Activated CD4-positive, alpha-beta T cell treated with anti-CD3 and anti-CD28 coated beads, Interleukin-2, amount 50 U/mL, for 48 hours (primary cell): ENCODE data around the gene RASGRP4.
A peak's percentile ranks its signal among the peaks of the same experiment; 100 is the strongest.

ENCODE experiments used
- DNase-seq, 2 experiments: peaks; one replicate each; pipeline ENCODE4 v3.0.0-alpha.2; 2020

RASGRP4 gene

DNA sequence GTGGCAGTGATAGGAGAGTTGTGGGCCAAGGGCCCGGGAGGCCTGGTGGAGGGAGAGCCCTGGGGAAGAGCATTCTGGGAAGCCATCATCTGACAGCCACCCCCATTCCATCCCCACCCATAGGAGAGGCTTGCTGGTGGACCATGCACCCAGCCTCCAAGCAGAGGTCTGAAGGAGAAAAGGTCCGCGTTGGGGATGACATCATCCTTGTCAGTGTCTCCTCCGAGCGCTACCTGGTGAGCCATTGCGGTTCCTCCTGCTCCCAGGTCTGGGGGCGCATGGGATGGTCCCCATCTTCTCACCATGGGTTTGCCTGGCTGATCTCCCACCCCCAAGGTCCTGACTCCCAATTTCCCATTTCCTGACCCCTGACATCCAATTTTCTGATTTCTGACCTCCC, 18.0 kb upstream of the RASGRP4 start:
- no peak for DNase-seq

DNA sequence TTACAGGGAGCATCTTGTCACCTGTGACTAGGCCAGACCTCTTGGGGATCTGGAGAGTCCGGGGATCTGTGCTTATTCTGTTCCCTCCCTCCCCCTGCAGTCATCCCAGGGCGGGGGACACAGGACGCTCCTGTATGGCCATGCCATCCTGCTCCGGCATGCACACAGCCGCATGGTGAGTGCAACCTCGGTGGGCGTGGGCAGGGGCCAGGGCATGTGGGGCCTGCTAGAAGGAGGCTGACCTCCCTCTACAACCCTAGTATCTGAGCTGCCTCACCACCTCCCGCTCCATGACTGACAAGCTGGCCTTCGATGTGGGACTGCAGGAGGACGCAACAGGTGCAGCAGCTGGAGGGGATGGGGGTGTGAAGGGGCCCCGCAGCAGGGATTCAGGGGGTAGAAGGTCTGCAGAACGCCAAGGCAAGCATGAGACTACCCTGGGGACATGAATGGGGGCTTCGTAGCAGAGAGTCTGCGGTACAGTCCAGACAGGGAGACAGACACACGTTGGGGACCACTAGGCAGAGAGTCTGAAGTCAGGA, 17.5 kb upstream of the RASGRP4 start:
- no peak for DNase-seq

- no peak for DNase-seq
Measured at GRCh38 chr19:38442736-38443135, 16.7 kb upstream of the RASGRP4 start.

GRCh38 chr19:38441657-38442348, 15.8 kb upstream of the RASGRP4 start:
- DNase-seq, result peak in 1 of 2 experiments; percentile 10

- DNase-seq, result no peak
Measured at GRCh38 chr19:38440592-38440991, 14.6 kb upstream of the RASGRP4 start.

DNA sequence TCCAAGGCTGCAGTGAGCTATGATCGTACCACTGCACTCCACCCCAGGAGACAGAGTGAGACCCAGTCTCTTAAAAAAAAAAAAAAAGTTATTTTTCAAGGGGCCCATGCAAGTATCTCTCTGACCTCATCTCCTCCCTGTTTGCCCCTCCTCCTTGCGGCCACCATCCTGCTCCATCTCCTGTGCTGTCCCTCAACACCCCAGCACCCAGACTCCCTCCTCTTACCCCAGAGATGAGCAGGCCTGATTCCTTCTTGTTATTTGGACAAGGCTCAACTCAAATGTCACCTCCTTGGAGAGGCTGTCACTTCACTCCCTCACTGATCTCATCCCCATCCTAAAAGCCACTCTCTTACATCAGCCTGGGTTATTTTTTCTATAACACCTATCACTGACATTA, 11.9 kb upstream of the RASGRP4 start:
- DNase-seq, result no peak

DNA sequence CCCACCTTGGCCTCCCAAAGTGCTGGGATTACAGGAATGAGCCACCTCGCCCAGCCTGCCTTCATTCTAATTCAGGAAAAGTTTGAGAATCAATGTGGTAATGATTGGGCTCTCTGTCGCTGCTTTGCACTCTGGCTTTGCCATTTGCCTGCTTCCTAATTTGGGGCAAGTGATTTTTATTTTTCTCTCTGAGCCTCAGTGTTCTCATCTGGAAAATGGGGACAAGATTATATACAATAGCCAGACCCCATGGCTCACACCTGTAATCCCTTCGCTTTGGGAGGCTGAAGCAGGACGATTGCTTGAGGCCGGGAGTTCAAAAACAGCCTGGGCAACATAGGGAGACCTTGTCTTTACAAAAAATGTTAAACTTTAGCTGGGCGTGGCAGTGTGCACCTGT, 11.3 kb upstream of the RASGRP4 start:
- DNase-seq, result no peak

GRCh38 chr19:38434549-38435051, 8.6 kb upstream of the RASGRP4 start:
- DNase-seq, result no peak

DNA sequence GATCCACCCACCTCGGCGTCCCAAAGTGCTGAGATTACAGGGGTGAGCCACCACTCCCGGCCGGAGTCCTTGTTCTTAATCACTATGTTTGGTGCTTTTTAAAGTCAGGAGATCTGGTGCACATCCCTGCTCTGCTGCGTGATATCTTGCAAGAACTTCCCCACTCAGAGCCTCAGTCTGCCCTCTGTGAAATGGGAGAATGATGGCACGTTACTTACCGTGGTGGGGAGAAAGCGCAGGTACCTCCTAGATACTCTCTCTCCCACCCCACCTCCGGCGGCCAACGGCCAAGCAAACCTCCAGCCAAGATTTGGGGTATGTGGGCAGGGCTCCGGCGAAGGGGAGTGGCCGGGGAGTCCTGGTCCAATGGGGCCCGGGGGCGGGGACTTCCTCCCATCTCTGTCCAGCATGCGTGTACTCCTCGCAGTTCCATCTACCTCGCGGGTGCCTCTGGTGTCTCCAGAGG, 7.3 kb upstream of the RASGRP4 start, which contains the start of gene RYR1:
RYR1 (plus strand) TSS at position 424 of the 466 bp plus-strand sequence. CDS start 139 bp downstream, outside the sequence.
- peak; percentile 74 to 83 for DNase-seq

DNA sequence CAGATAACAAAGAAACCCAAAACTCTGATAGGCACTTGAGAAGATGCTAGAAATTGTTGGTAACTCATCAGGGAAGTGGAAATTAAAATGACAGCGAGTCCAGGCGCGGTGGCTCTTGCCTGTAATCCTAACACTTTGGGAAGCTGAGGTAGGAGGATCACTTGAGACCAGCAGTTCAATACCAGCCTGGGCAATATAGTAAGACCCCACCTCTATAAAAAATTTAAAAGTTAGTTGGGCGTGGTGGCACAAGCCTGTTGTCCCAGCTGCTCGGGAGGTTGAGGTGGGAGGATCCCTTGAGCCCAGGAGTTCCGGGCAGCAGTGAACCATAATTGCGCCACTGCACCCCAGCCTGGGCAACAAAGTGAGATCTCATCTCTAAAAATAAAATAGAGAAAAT, 4.9 kb upstream of the RASGRP4 start:
- no peak for DNase-seq

DNA sequence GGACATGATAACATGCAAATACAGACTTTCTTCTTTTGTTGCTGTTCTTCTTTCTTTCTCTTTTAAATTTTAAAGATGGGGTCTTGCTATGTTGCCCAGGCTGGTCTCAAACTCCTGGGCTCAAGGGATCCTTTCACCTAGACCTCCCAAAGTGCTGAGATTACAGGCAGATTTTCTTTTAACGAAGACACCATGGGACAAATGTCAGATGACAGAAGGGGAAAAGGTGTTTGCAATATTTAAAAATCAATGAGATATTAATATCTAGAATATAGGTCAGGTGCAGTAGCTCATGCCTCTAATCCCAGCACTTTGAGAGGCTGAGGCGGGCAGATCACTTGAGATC, 3.8 kb upstream of the RASGRP4 start:
- no peak for DNase-seq

GRCh38 chr19:38429055-38429810, 3.2 kb upstream of the RASGRP4 start:
- DNase-seq, result peak; percentile 55 to 61

- peak; percentile 64 to 78 for DNase-seq
Measured at GRCh38 chr19:38427035-38427677, 1.1 kb upstream of the RASGRP4 start.

- DNase-seq, result no peak
Measured at GRCh38 chr19:38425222-38425809, 703 bp downstream of the RASGRP4 start.

GRCh38 chr19:38424272-38424671, 1.7 kb downstream of the RASGRP4 start:
- DNase-seq, result no peak

GRCh38 chr19:38422438-38422837, 3.6 kb downstream of the RASGRP4 start:
- DNase-seq, result no peak

DNA sequence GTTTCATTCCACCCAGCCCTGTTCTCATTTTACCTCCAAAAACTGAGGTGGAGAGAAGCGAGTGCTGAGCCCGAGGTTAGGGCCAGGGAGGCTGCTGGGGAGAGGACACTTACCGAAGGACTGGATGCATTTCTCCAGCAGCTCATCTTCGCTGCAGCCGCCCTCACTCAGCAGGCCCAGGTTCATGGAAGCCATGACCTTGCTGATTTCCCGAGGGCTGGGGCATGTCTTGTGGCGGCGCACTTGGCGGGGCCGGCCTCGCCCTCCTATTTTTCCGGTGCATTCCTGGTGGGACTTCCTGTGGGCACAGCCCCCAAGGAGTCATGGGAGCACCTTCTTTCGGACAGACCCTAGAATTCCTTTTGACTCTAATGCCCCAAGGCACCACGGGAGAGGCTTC, 4.2 kb downstream of the RASGRP4 start:
- no peak for DNase-seq

GRCh38 chr19:38420935-38421334, 5.1 kb downstream of the RASGRP4 start:
- DNase-seq, result no peak

- DNase-seq, result peak; percentile 74 to 82
Measured at GRCh38 chr19:38417544-38418506, 8.2 kb downstream of the RASGRP4 start.

- DNase-seq, result no peak
Measured at GRCh38 chr19:38417146-38417543, 8.9 kb downstream of the RASGRP4 start.

- no peak for DNase-seq
Measured at GRCh38 chr19:38413416-38413815, 12.6 kb downstream of the RASGRP4 start.

DNA sequence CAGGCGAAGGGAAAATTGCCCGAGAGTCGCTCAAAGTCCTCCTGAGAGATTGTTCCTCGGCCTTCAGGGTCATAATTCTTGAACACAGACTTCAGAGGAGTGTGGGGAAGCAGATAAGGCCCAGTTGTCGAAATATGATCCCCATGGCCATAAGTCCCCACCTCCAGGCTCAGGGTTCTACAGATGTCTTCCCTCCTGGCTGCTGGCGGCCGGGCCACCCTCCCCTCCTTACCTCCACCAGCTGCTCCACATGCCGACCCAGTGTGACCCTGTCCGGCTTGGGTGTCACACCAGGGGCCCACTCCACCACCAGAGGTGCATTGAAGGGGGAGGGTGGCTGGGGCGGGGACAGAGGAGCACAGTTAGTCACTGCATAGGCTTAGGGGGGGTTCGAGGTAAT, 13.1 kb downstream of the RASGRP4 start:
- DNase-seq, result no peak
